K562 (cell line): ENCODE measurements around the gene BRAP. TPM values are rescaled to one million over a fixed set of nuclear protein-coding genes. Genes with fewer than 3 reads are reported as not detected.
A peak's percentile ranks its signal among the peaks of the same experiment; 100 is the strongest.

Source experiments
- ATAC-seq: fragments of 200-7000 bp; cut with Tn5 transposase; 3 replicates; pipeline ENCODE4 v1.9.1; 2020; ENCODE audit warnings: moderate library complexity
- BruUV-seq: library from RNA; stranded (reverse); fragments of 400-500 nt; replicated peaks from 2 replicates; lab custom pipeline; 2021; lab: Mats Ljungman, UMichigan
- CTCF ChIA-PET: fragments of 300-600 bp; formaldehyde crosslinking; extraction: SDS; loops from one replicate; lab custom pipeline; 2021; ENCODE audit warnings: low intra/inter-chr PET ratio; lab: Yijun Ruan, JAX
- POLR2A ChIA-PET: fragments of 300-600, 350-650 bp; sonication (Branson Sonifier 250); formaldehyde crosslinking; extraction: SDS; loops from one replicate; lab custom pipeline; 2021; ENCODE audit warnings: antibody characterized with exemption, inconsistent platforms; lab: Yijun Ruan, JAX
- DNase-seq, 4 experiments: peaks; one replicate each; pipeline versions ENCODE4 v3.0.0 to v3.0.0-alpha.2; 2011 to 2018; ENCODE audit warnings: low spot score in 3 of 4, mixed read lengths in 3 of 4; ENCODE audit errors: extremely low read depth in 1 of 4
- FAIRE-seq: peaks from 2 replicates; lab custom pipeline; 2011; peaks lifted over from hg19 to GRCh38; lab: Jason Lieb, UNC
- H2AFZ ChIP-seq: 2 replicates; pipeline ENCODE4 v1.6.0; 2011; ENCODE audit warnings: low read depth, low read length, control low read depth, inconsistent platforms
- H3K27ac ChIP-seq: fragments of 200-600 bp; 3 replicates; pipeline ENCODE4 v1.8.0; 2011; ENCODE audit warnings: low read depth, mild to moderate bottlenecking, control low read depth, inconsistent platforms, low read length, moderate library complexity, mixed read lengths; ENCODE audit errors: extremely low read depth
- H3K27me3 ChIP-seq, 2 experiments: fragments of 300-600 bp in 1 of 2; 2 replicates in 1 of 2; 3 replicates in 1 of 2; pipeline versions ENCODE4 v1.6.0 to v1.8.0; 2011; ENCODE audit warnings: inconsistent platforms in 2 of 2, low read length in 2 of 2, mild to moderate bottlenecking in 1 of 2, mixed read lengths in 1 of 2, moderate library complexity in 1 of 2; ENCODE audit not compliant: control insufficient read depth in 2 of 2, insufficient read depth in 2 of 2
- H3K36me3 ChIP-seq: fragments of 300-600 bp; 3 replicates; pipeline ENCODE4 v1.8.0; 2011; ENCODE audit warnings: mild to moderate bottlenecking, low read length, inconsistent platforms; ENCODE audit not compliant: control insufficient read depth, insufficient read depth
- H3K4me1 ChIP-seq, 2 experiments: fragments of 200-600 bp in 1 of 2; replicated peaks in 1 of 2; 2 replicates in 1 of 2; 3 replicates in 1 of 2; pipeline versions ENCODE4 v1.5.1 to v1.8.0; 2011; ENCODE audit warnings: inconsistent platforms in 2 of 2, low read length in 2 of 2, mild to moderate bottlenecking in 1 of 2, mixed read lengths in 1 of 2, moderate library complexity in 1 of 2; ENCODE audit not compliant: control insufficient read depth in 2 of 2, insufficient read depth in 2 of 2
- H3K4me2 ChIP-seq: 2 replicates; pipeline ENCODE4 v1.6.1; 2011; ENCODE audit warnings: low read length, control low read depth, inconsistent platforms, mixed read lengths; ENCODE audit not compliant: insufficient read depth
- H3K4me3 ChIP-seq: fragments of 200-600 bp; sonication (generic), shearing (Covaris generic); 2 replicates; pipeline ENCODE4 v1.5.1; 2016; ENCODE audit warnings: control low read depth, inconsistent platforms
- H3K79me2 ChIP-seq: fragments of 200-600 bp; 3 replicates; pipeline ENCODE4 v1.8.0; 2011; ENCODE audit warnings: low read length, inconsistent platforms; ENCODE audit not compliant: control insufficient read depth, insufficient read depth
- H3K9ac ChIP-seq, 2 experiments: 2 replicates each; pipeline versions ENCODE4 v1.6.0 to v1.6.1; 2011; ENCODE audit warnings: low read depth in 2 of 2, low read length in 2 of 2, control low read depth in 1 of 2, inconsistent platforms in 1 of 2, mild to moderate bottlenecking in 1 of 2, mixed read lengths in 1 of 2; ENCODE audit not compliant: insufficient read depth in 1 of 2
- H3K9me1 ChIP-seq: one replicate; pipeline ENCODE4 v1.6.0; 2011; ENCODE audit warnings: inconsistent platforms, mild to moderate bottlenecking, low read length, moderate library complexity; ENCODE audit not compliant: control insufficient read depth, insufficient read depth
- H3K9me3 ChIP-seq: replicated peaks from 2 replicates; pipeline ENCODE4 v1.5.1; 2011; ENCODE audit warnings: low read depth, low read length, inconsistent platforms; ENCODE audit not compliant: control insufficient read depth, insufficient read depth
- H4K20me1 ChIP-seq: replicated peaks from 2 replicates; pipeline ENCODE4 v1.6.1; 2011; ENCODE audit warnings: low read length, inconsistent platforms, mixed read lengths; ENCODE audit not compliant: control insufficient read depth, insufficient read depth
- BCOR ChIP-seq: fragments of 450-650 bp; IDR thresholded peaks from 2 replicates; pipeline ENCODE4 v1.6.1; 2016
- CREM ChIP-seq: IDR thresholded peaks from 2 replicates; pipeline ENCODE4 v1.6.1; 2014; ENCODE audit warnings: antibody characterized with exemption, low read depth
- ESRRA ChIP-seq: fragments of 450-650 bp; IDR thresholded peaks from 2 replicates; pipeline ENCODE4 v1.6.1; 2014; ENCODE audit warnings: low read depth, mild to moderate bottlenecking, moderate library complexity, borderline replicate concordance
- KDM1A ChIP-seq, 2 experiments: fragments of 450-650 bp; IDR thresholded peaks; 2 replicates each; pipeline ENCODE4 v1.6.1; 2016; ENCODE audit warnings: mild to moderate bottlenecking in 2 of 2
- PREB ChIP-seq: sonication (generic); formaldehyde crosslinking; IDR thresholded peaks from 2 replicates; pipeline ENCODE4 v1.8.1; 2023; ENCODE audit warnings: mild to moderate bottlenecking, missing genetic modification reagents
- SMARCA5 ChIP-seq: fragments of 450-650 bp; IDR thresholded peaks from 2 replicates; pipeline ENCODE4 v1.6.1; 2016
- WGBS: fragments of 100-300 bp; shearing (Covaris generic); methylation state at CpG from one replicate; pipeline ENCODE4 v1.1.6; 2016; ENCODE audit warnings: low coverage, mixed read lengths; ENCODE audit not compliant: insufficient coverage; ENCODE audit errors: missing lambda C conversion rate; 5-methylcytosine and 5-hydroxymethylcytosine counted together
- in situ Hi-C: fragments of 300-500 bp; cut with MboI; formaldehyde crosslinking; loops from 4 replicates; pipeline ENCODE4 v1.15.0; 2018; ENCODE audit warnings: inconsistent platforms, mixed read lengths
- intact Hi-C: fragments of 100-400 bp; cut with micrococcal nuclease; formaldehyde crosslinking; loops from 2 replicates; pipeline ENCODE4 v1.14.2; 2022
- polyA plus RNA-seq, 8 experiments: library from polyadenylated mRNA; depleted of rRNA in 4 of 8; stranded (reverse) in 5 of 8; unstranded in 3 of 8; fragments of >200 nt; fragmentation: Nextera tagmentation in 2 of 8; fragmentation: Illumina TruSeq in 1 of 8; extraction: Ambion mirVana in 2 of 8; extraction: Trizol in 1 of 8; gene quantifications; 2 replicates each; pipeline versions ENCODE4 v1.2.1 to v1.2.3, GENCODE V29; 2011 to 2014; ENCODE audit warnings: inconsistent platforms in 1 of 8, missing spikeins in 1 of 8
- total RNA-seq, 7 experiments: library from RNA; depleted of rRNA in 6 of 7; stranded (reverse); fragments of >200 nt in 6 of 7; fragmentation: Illumina TruSeq in 2 of 7; extraction: Trizol in 2 of 7; gene quantifications; 2 replicates each; pipeline versions ENCODE4 v1.2.1 to v1.2.3, GENCODE V29; 2011 to 2021; ENCODE audit warnings: low replicate concordance in 1 of 7

The BRAP gene
- total and polyA plus RNA-seq, 9 of the 15 experiments (the other 6 are each of a cell fraction or from before 2014, with no cell fraction given), result 2.2 to 32.6 (median 27.5) TPM

- TF ChIP-seq ESRRA (peak; percentile 71; the same call in 1 of the 2 replicates), CREM (peak; percentile 74)
- TF ChIP-seq, all 486 proteins: peak for 50
Observed at GRCh38 chr12:111635524-111635923, 50.2 kb downstream of the BRAP start (continued).

GRCh38 chr12:111628505-111629260, 57.1 kb downstream of the BRAP start:
- ChIA-PET POLR2A (interaction anchor here (0.6 to 1.1 kb wide), 3 partner anchors 8 to 22 kb away, joined by 3 to 5 read pairs (median 3); no protein-coding TSS in a partner anchor), CTCF (no interaction called here)
- BruUV-seq, result no TSS peak
- 78% methylated on average over 7 of the region's 7 CpGs for WGBS
- H3K9ac ChIP-seq, result no peak overlapping the region
- intact Hi-C loops (no loop called here), in situ Hi-C loops (no loop called here)
- H2AFZ ChIP-seq, result no peak overlapping the region
- no peak for ATAC-seq
- no peak overlapping the region for H3K4me3 ChIP-seq
- H3K4me1 ChIP-seq, result peaks cover 3 to 7% of the 10 kb centered on the region in 2 experiments; a peak in 3 of 5 replicates
- H3K27ac ChIP-seq, result no peak overlapping the region
- no peaks in the 10 kb centered on the region for H3K9me1 ChIP-seq
- FAIRE-seq, result no peak
- no peaks in the 10 kb centered on the region for H3K79me2 ChIP-seq
- no peak for DNase-seq
- TF ChIP-seq PREB (CRISPR knock-in tag), result no peak
- 0 out of 4 replicates have a peak, but pooled peaks of 1 of the 2 experiments have one; percentile 25 for TF ChIP-seq KDM1A (IDR thresholded peaks at IDR 0.05)
- 0 out of 2 replicates have a peak, but pooled peaks have one; percentile 52 for TF ChIP-seq BCOR
- peak; percentile 17; the same call in 1 of the 2 replicates for TF ChIP-seq SMARCA5
- no peak overlapping the region for H3K4me2 ChIP-seq
- no peaks in the 10 kb centered on the region for H3K36me3 ChIP-seq
- no peaks in the 10 kb centered on the region for H3K27me3 ChIP-seq
- no peaks in the 10 kb centered on the region for H4K20me1 ChIP-seq
- no peaks in the 10 kb centered on the region for H3K9me3 ChIP-seq
